K562 (cell line): ENCODE data around the gene NHLRC2. TPM values are rescaled to one million over a fixed set of nuclear protein-coding genes. Genes with fewer than 3 reads are reported as not detected.

Experiments
- ATAC-seq: fragments of 200-7000 bp; cut with Tn5 transposase; 3 replicates; pipeline ENCODE4 v1.9.1; 2020; ENCODE audit warnings: moderate library complexity
- BruUV-seq: library from RNA; stranded (reverse); fragments of 400-500 nt; replicated peaks from 2 replicates; lab custom pipeline; 2021; lab: Mats Ljungman, UMichigan
- CTCF ChIA-PET: fragments of 300-600 bp; formaldehyde crosslinking; extraction: SDS; loops from one replicate; lab custom pipeline; 2021; ENCODE audit warnings: low intra/inter-chr PET ratio; lab: Yijun Ruan, JAX
- POLR2A ChIA-PET: fragments of 300-600, 350-650 bp; sonication (Branson Sonifier 250); formaldehyde crosslinking; extraction: SDS; loops from one replicate; lab custom pipeline; 2021; ENCODE audit warnings: antibody characterized with exemption, inconsistent platforms; lab: Yijun Ruan, JAX
- DNase-seq, 4 experiments: peaks; one replicate each; pipeline versions ENCODE4 v3.0.0 to v3.0.0-alpha.2; 2011 to 2018; ENCODE audit warnings: low spot score in 3 of 4, mixed read lengths in 3 of 4; ENCODE audit errors: extremely low read depth in 1 of 4
- FAIRE-seq: peaks from 2 replicates; lab custom pipeline; 2011; peaks lifted over from hg19 to GRCh38; lab: Jason Lieb, UNC
- H2AFZ ChIP-seq: 2 replicates; pipeline ENCODE4 v1.6.0; 2011; ENCODE audit warnings: low read depth, low read length, control low read depth, inconsistent platforms
- H3K27ac ChIP-seq: fragments of 200-600 bp; 3 replicates; pipeline ENCODE4 v1.8.0; 2011; ENCODE audit warnings: low read depth, mild to moderate bottlenecking, control low read depth, inconsistent platforms, low read length, moderate library complexity, mixed read lengths; ENCODE audit errors: extremely low read depth
- H3K27me3 ChIP-seq, 2 experiments: fragments of 300-600 bp in 1 of 2; 2 replicates in 1 of 2; 3 replicates in 1 of 2; pipeline versions ENCODE4 v1.6.0 to v1.8.0; 2011; ENCODE audit warnings: inconsistent platforms in 2 of 2, low read length in 2 of 2, mild to moderate bottlenecking in 1 of 2, mixed read lengths in 1 of 2, moderate library complexity in 1 of 2; ENCODE audit not compliant: control insufficient read depth in 2 of 2, insufficient read depth in 2 of 2
- H3K36me3 ChIP-seq: fragments of 300-600 bp; 3 replicates; pipeline ENCODE4 v1.8.0; 2011; ENCODE audit warnings: mild to moderate bottlenecking, low read length, inconsistent platforms; ENCODE audit not compliant: control insufficient read depth, insufficient read depth
- H3K4me1 ChIP-seq, 2 experiments: fragments of 200-600 bp in 1 of 2; replicated peaks in 1 of 2; 2 replicates in 1 of 2; 3 replicates in 1 of 2; pipeline versions ENCODE4 v1.5.1 to v1.8.0; 2011; ENCODE audit warnings: inconsistent platforms in 2 of 2, low read length in 2 of 2, mild to moderate bottlenecking in 1 of 2, mixed read lengths in 1 of 2, moderate library complexity in 1 of 2; ENCODE audit not compliant: control insufficient read depth in 2 of 2, insufficient read depth in 2 of 2
- H3K4me2 ChIP-seq: 2 replicates; pipeline ENCODE4 v1.6.1; 2011; ENCODE audit warnings: low read length, control low read depth, inconsistent platforms, mixed read lengths; ENCODE audit not compliant: insufficient read depth
- H3K4me3 ChIP-seq: fragments of 200-600 bp; sonication (generic), shearing (Covaris generic); 2 replicates; pipeline ENCODE4 v1.5.1; 2016; ENCODE audit warnings: control low read depth, inconsistent platforms
- H3K79me2 ChIP-seq: fragments of 200-600 bp; 3 replicates; pipeline ENCODE4 v1.8.0; 2011; ENCODE audit warnings: low read length, inconsistent platforms; ENCODE audit not compliant: control insufficient read depth, insufficient read depth
- H3K9ac ChIP-seq, 2 experiments: 2 replicates each; pipeline versions ENCODE4 v1.6.0 to v1.6.1; 2011; ENCODE audit warnings: low read depth in 2 of 2, low read length in 2 of 2, control low read depth in 1 of 2, inconsistent platforms in 1 of 2, mild to moderate bottlenecking in 1 of 2, mixed read lengths in 1 of 2; ENCODE audit not compliant: insufficient read depth in 1 of 2
- H3K9me1 ChIP-seq: one replicate; pipeline ENCODE4 v1.6.0; 2011; ENCODE audit warnings: inconsistent platforms, mild to moderate bottlenecking, low read length, moderate library complexity; ENCODE audit not compliant: control insufficient read depth, insufficient read depth
- H3K9me3 ChIP-seq: replicated peaks from 2 replicates; pipeline ENCODE4 v1.5.1; 2011; ENCODE audit warnings: low read depth, low read length, inconsistent platforms; ENCODE audit not compliant: control insufficient read depth, insufficient read depth
- H4K20me1 ChIP-seq: replicated peaks from 2 replicates; pipeline ENCODE4 v1.6.1; 2011; ENCODE audit warnings: low read length, inconsistent platforms, mixed read lengths; ENCODE audit not compliant: control insufficient read depth, insufficient read depth
- CBX8 ChIP-seq: fragments of 200-600 bp; sonication (generic); IDR thresholded peaks from 2 replicates; pipeline ENCODE4 v1.6.1; 2012; ENCODE audit warnings: borderline replicate concordance, mixed run types, low read depth, mild to moderate bottlenecking, moderate library complexity, mixed read lengths, low read length, control low read depth, inconsistent platforms; ENCODE audit not compliant: poor library complexity, severe bottlenecking; ENCODE audit errors: extremely low read depth
- ELK1 ChIP-seq: sonication (generic); formaldehyde crosslinking; IDR thresholded peaks from 2 replicates; pipeline ENCODE4 v1.8.1; 2022; ENCODE audit warnings: missing genetic modification reagents
- HNRNPUL1 ChIP-seq: fragments of 200-400 bp; formaldehyde crosslinking; IDR thresholded peaks from 2 replicates; pipeline ENCODE4 v1.6.1; 2017; ENCODE audit warnings: low read length
- JUNB ChIP-seq: fragments of 450-650 bp; formaldehyde crosslinking; conservative IDR thresholded peaks from 2 replicates; pipeline ENCODE4 v1.4.0; 2020; ENCODE audit warnings: mild to moderate bottlenecking
- MIER1 ChIP-seq: fragments of 450-650 bp; IDR thresholded peaks from 2 replicates; pipeline ENCODE4 v1.6.1; 2016; ENCODE audit warnings: antibody characterized with exemption, mild to moderate bottlenecking, low read depth
- MYBL2 ChIP-seq, 2 experiments: fragments of 450-650 bp in 1 of 2; sonication (generic) in 1 of 2; formaldehyde crosslinking in 1 of 2; IDR thresholded peaks; 2 replicates each; pipeline versions ENCODE4 v1.6.1 to v1.8.1; 2017 to 2022; ENCODE audit warnings: borderline replicate concordance in 1 of 2, inconsistent platforms in 1 of 2, low read depth in 1 of 2, mild to moderate bottlenecking in 1 of 2, missing genetic modification reagents in 1 of 2, moderate library complexity in 1 of 2
- NR1H2 ChIP-seq: sonication (generic); formaldehyde crosslinking; IDR thresholded peaks from 2 replicates; pipeline ENCODE4 v1.4.0; 2020; ENCODE audit warnings: mild to moderate bottlenecking, missing genetic modification reagents
- POLR3A ChIP-seq: IDR thresholded peaks from 2 replicates; pipeline ENCODE4 v1.6.1; 2011; ENCODE audit warnings: borderline replicate concordance, mild to moderate bottlenecking, moderate library complexity; ENCODE audit not compliant: insufficient read length, insufficient read depth; ENCODE audit errors: extremely low read depth
- PRMT5 ChIP-seq: sonication (generic); formaldehyde crosslinking; IDR thresholded peaks from 2 replicates; pipeline ENCODE4 v1.5.0; 2020; ENCODE audit warnings: missing genetic modification reagents
- THAP7 ChIP-seq: fragments of 250-450 bp; sonication (Bioruptor Pico); IDR thresholded peaks from 2 replicates; pipeline ENCODE4 v1.5.0; 2021
- TRIM24 ChIP-seq, 2 experiments: fragments of 450-650 bp; IDR thresholded peaks; 2 replicates each; pipeline ENCODE4 v1.6.1; 2016
- ZNF639 ChIP-seq, 2 experiments: fragments of 200-800 bp in 1 of 2; sonication (Bioruptor generic) in 1 of 2; sonication (generic) in 1 of 2; formaldehyde crosslinking in 1 of 2; IDR thresholded peaks in 1 of 2; conservative IDR thresholded peaks in 1 of 2; 2 replicates each; pipeline versions ENCODE4 v1.5.0 to v1.6.1; 2016 to 2020; ENCODE audit warnings: missing compliant biosample characterization in 1 of 2, missing genetic modification characterization in 1 of 2, missing genetic modification reagents in 1 of 2
- ZNF695 ChIP-seq: fragments of 450-650 bp; formaldehyde crosslinking; IDR thresholded peaks from 2 replicates; pipeline ENCODE4 v1.4.0; 2020; ENCODE audit warnings: mild to moderate bottlenecking, moderate library complexity
- ZNF699 ChIP-seq: fragments of 250-450 bp; sonication (Bioruptor Pico); IDR thresholded peaks from 2 replicates; pipeline ENCODE4 v1.8.0; 2021; ENCODE audit warnings: mild to moderate bottlenecking, moderate library complexity; ENCODE audit not compliant: insufficient replicate concordance
- WGBS: fragments of 100-300 bp; shearing (Covaris generic); methylation state at CpG from one replicate; pipeline ENCODE4 v1.1.6; 2016; ENCODE audit warnings: low coverage, mixed read lengths; ENCODE audit not compliant: insufficient coverage; ENCODE audit errors: missing lambda C conversion rate; 5-methylcytosine and 5-hydroxymethylcytosine counted together
- in situ Hi-C: fragments of 300-500 bp; cut with MboI; formaldehyde crosslinking; loops from 4 replicates; pipeline ENCODE4 v1.15.0; 2018; ENCODE audit warnings: inconsistent platforms, mixed read lengths
- intact Hi-C: fragments of 100-400 bp; cut with micrococcal nuclease; formaldehyde crosslinking; loops from 2 replicates; pipeline ENCODE4 v1.14.2; 2022
- polyA plus RNA-seq, 8 experiments: library from polyadenylated mRNA; depleted of rRNA in 4 of 8; stranded (reverse) in 5 of 8; unstranded in 3 of 8; fragments of >200 nt; fragmentation: Nextera tagmentation in 2 of 8; fragmentation: Illumina TruSeq in 1 of 8; extraction: Ambion mirVana in 2 of 8; extraction: Trizol in 1 of 8; gene quantifications; 2 replicates each; pipeline versions ENCODE4 v1.2.1 to v1.2.3, GENCODE V29; 2011 to 2014; ENCODE audit warnings: inconsistent platforms in 1 of 8, missing spikeins in 1 of 8
- total RNA-seq, 7 experiments: library from RNA; depleted of rRNA in 6 of 7; stranded (reverse); fragments of >200 nt in 6 of 7; fragmentation: Illumina TruSeq in 2 of 7; extraction: Trizol in 2 of 7; gene quantifications; 2 replicates each; pipeline versions ENCODE4 v1.2.1 to v1.2.3, GENCODE V29; 2011 to 2021; ENCODE audit warnings: low replicate concordance in 1 of 7

Gene NHLRC2
- total and polyA plus RNA-seq, 9 of the 15 experiments (the other 6 are each of a cell fraction or from before 2014, with no cell fraction given), result 1.5 to 22.4 (median 10.3) TPM

- Histone ChIP-seq H3K4me1 (peaks cover 5 to 7% of the 10 kb centered on the region in 2 experiments; a peak in 4 of 5 replicates), H3K27me3 (no peaks in the 10 kb centered on the region), H3K9me3 (no peaks in the 10 kb centered on the region), H3K4me2 (no peak overlapping the region), H3K36me3 (peaks cover 42% of the 10 kb centered on the region; the same call in 2 of the 3 replicates), H3K9ac (peak overlapping the region in 1 of 2 experiments; percentile 11; a peak in 1 of 4 replicates), H4K20me1 (no peaks in the 10 kb centered on the region), H3K4me3 (no peak overlapping the region), H3K79me2 (peaks cover 49% of the 10 kb centered on the region), H3K27ac (peak overlapping the region; percentile 42), H2AFZ (no peak overlapping the region), H3K9me1 (no peaks in the 10 kb centered on the region)
- in situ Hi-C loops, result no loop called here
- intact Hi-C loops, result no loop called here
- ATAC-seq, result no peak
- TF ChIP-seq ELK1 (CRISPR knock-in tag) (no peak), JUNB (CRISPR knock-in tag) (no peak), CBX8 (no peak), HNRNPUL1 (no peak), THAP7 (no peak), POLR3A (no peak), ZNF695 (no peak), PRMT5 (no peak), MYBL2 (IDR thresholded peaks at IDR 0.05; ENCODE audit: low read depth) (no peak), MYBL2 (CRISPR knock-in tag; IDR thresholded peaks at IDR 0.05; ENCODE audit: borderline replicate concordance) (no peak), TRIM24 (IDR thresholded peaks at IDR 0.05) (no peak), ZNF639 (CRISPR knock-in tag; conservative IDR thresholded peaks at IDR 0.05 in 1 of 2, IDR thresholded peaks at IDR 0.05 in 1 of 2) (no peak), MIER1 (no peak), ZNF699 (no peak), NR1H2 (CRISPR knock-in tag) (no peak)
- no TSS peak for BruUV-seq
- 72% methylated on average over 3 of the region's 3 CpGs for WGBS
- DNase-seq, result no peak
- POLR2A ChIA-PET, result no interaction called here
- FAIRE-seq, result no peak
- CTCF ChIA-PET, result no interaction called here
Observed at GRCh38 chr10:113865901-113866300, 11.4 kb downstream of the NHLRC2 start.
